Type B pancreatic cell (in vitro differentiated cells): ENCODE data around the gene HEMK1. TPM values are rescaled to one million over a fixed set of nuclear protein-coding genes. Genes with fewer than 3 reads are reported as not detected.

Experiments
- DNase-seq: peaks from one replicate; pipeline ENCODE4 v3.0.0; 2021; ENCODE audit warnings: mixed read lengths; ENCODE audit not compliant: unreplicated experiment; ENCODE audit errors: extremely low spot score
- H3K27ac Mint-ChIP-seq: 2 replicates; pipeline ENCODE4 v1.8.0; 2021; ENCODE audit warnings: mild to moderate bottlenecking, mixed read lengths
- H3K27me3 Mint-ChIP-seq: 2 replicates; pipeline ENCODE4 v1.8.0; 2021; ENCODE audit warnings: mixed read lengths
- H3K36me3 Mint-ChIP-seq: 2 replicates; pipeline ENCODE4 v1.8.0; 2021; ENCODE audit warnings: mixed read lengths
- H3K4me1 Mint-ChIP-seq: one replicate; pipeline ENCODE4 v1.8.0; 2021; ENCODE audit warnings: mixed read lengths; ENCODE audit not compliant: unreplicated experiment
- H3K4me3 Mint-ChIP-seq: 2 replicates; pipeline ENCODE4 v1.8.0; 2021; ENCODE audit warnings: mild to moderate bottlenecking, mixed read lengths
- H3K9me3 Mint-ChIP-seq: 2 replicates; pipeline ENCODE4 v1.8.0; 2021; ENCODE audit warnings: mixed read lengths
- CTCF ChIP-seq: fragments of 200-600 bp; sonication (generic); conservative IDR thresholded peaks from 2 replicates; pipeline ENCODE4 v1.5.0; 2021; ENCODE audit warnings: antibody characterized with exemption, mild to moderate bottlenecking
- total RNA-seq: library from RNA; stranded (reverse); gene quantifications from 2 replicates; pipeline ENCODE4 v1.2.1, GENCODE V29; 2021; ENCODE audit warnings: low replicate concordance

HEMK1 gene
- total RNA-seq, 1 donor from 2014 or later = 29.9 TPM

- H3K27me3 Mint-ChIP-seq = peaks cover 15% of the 10 kb centered on the region
- H3K4me1 Mint-ChIP-seq = peaks cover 38% of the 10 kb centered on the region
- DNase-seq = no peak
- H3K4me3 Mint-ChIP-seq = peak overlapping the region; percentile 61
- H3K27ac Mint-ChIP-seq = no peak overlapping the region
- TF ChIP-seq CTCF = no peak
- H3K9me3 Mint-ChIP-seq = no peaks in the 10 kb centered on the region
- H3K36me3 Mint-ChIP-seq = peaks cover 3% of the 10 kb centered on the region
Measured at GRCh38 chr3:50609763-50610085, 40.4 kb downstream of the HEMK1 start.

- Mint-ChIP-seq H3K4me3 (peak overlapping the region; percentile 91), H3K27me3 (peaks cover 15% of the 10 kb centered on the region), H3K27ac (peak overlapping the region; percentile 92), H3K36me3 (peaks cover 3% of the 10 kb centered on the region), H3K4me1 (peaks cover 38% of the 10 kb centered on the region), H3K9me3 (no peaks in the 10 kb centered on the region)
- DNase-seq = no peak
- no peak for TF ChIP-seq CTCF
Measured at GRCh38 chr3:50610181-50610971, 41.1 kb downstream of the HEMK1 start.

GRCh38 chr3:50610992-50611463 is 41.7 kb downstream of the HEMK1 start:
- Mint-ChIP-seq H3K4me1 (peaks cover 37% of the 10 kb centered on the region), H3K27me3 (peaks cover 15% of the 10 kb centered on the region), H3K9me3 (no peaks in the 10 kb centered on the region), H3K27ac (peak overlapping the region; percentile 92), H3K36me3 (peaks cover 3% of the 10 kb centered on the region), H3K4me3 (peak overlapping the region; percentile 91)
- DNase-seq = no peak
- TF ChIP-seq CTCF = no peak

GRCh38 chr3:50611464-50612233 is 42.3 kb downstream of the HEMK1 start, which contains the start of gene CISH:
CISH (minus strand) TSS chr3:50611774; CDS start chr3:50611650, 124 bp downstream.
- Mint-ChIP-seq H3K9me3 (no peaks in the 10 kb centered on the region), H3K4me3 (peak within 1 kb of the TSS; percentile 91), H3K36me3 (peaks cover 3% of the 10 kb centered on the region), H3K27ac (peak within 1 kb of the TSS; percentile 92), H3K27me3 (peaks cover 15% of the 10 kb centered on the region), H3K4me1 (peaks cover 42% of the 10 kb centered on the region)
- DNase-seq = peak; percentile 96
- TF ChIP-seq CTCF = peak; percentile 79

- peaks cover 3% of the 10 kb centered on the region for H3K36me3 Mint-ChIP-seq
- H3K4me3 Mint-ChIP-seq = peak overlapping the region; percentile 91
- TF ChIP-seq CTCF = no peak
- no peaks in the 10 kb centered on the region for H3K9me3 Mint-ChIP-seq
- H3K27ac Mint-ChIP-seq = peak overlapping the region; percentile 92
- peaks cover 42% of the 10 kb centered on the region for H3K4me1 Mint-ChIP-seq
- no peak for DNase-seq
- peaks cover 15% of the 10 kb centered on the region for H3K27me3 Mint-ChIP-seq
Measured at GRCh38 chr3:50612234-50612882, 43.0 kb downstream of the HEMK1 start.
